Parathyroid adenoma (tissue), 2 donors: ENCODE measurements around the gene PIK3R1.

Experiments used
- H2AFZ ChIP-seq: fragments of 300-600 bp; sonication (generic); one replicate; pipeline ENCODE4 v1.7.0; 2017; ENCODE audit warnings: antibody characterized with exemption, mild to moderate bottlenecking
- H3K27ac ChIP-seq: fragments of 300-600 bp; sonication (generic); one replicate; pipeline ENCODE4 v1.7.0; 2017
- H3K27me3 ChIP-seq: fragments of 300-600 bp; sonication (generic); one replicate; pipeline ENCODE4 v1.7.0; 2017; ENCODE audit warnings: low read length; ENCODE audit not compliant: control insufficient read depth, insufficient read depth
- H3K36me3 ChIP-seq: fragments of 300-600 bp; sonication (generic); one replicate; pipeline ENCODE4 v1.7.0; 2017; ENCODE audit warnings: low read length; ENCODE audit not compliant: control insufficient read depth, insufficient read depth
- H3K4me1 ChIP-seq: fragments of 300-600 bp; sonication (generic); one replicate; pipeline ENCODE4 v1.7.0; 2017; ENCODE audit warnings: control low read depth
- H3K4me2 ChIP-seq: fragments of 300-600 bp; sonication (generic); one replicate; pipeline ENCODE4 v1.7.0; 2017; ENCODE audit warnings: low read length
- H3K4me3 ChIP-seq: fragments of 300-600 bp; sonication (generic); one replicate; pipeline ENCODE4 v1.7.0; 2017; ENCODE audit warnings: low read depth, low read length
- H3K79me2 ChIP-seq: fragments of 300-600 bp; sonication (generic); one replicate; pipeline ENCODE4 v1.7.0; 2017; ENCODE audit warnings: control low read depth
- H3K9ac ChIP-seq: fragments of 300-600 bp; sonication (generic); one replicate; pipeline ENCODE4 v1.7.0; 2017; ENCODE audit warnings: mild to moderate bottlenecking
- H3K9me3 ChIP-seq: fragments of 300-600 bp; sonication (generic); one replicate; pipeline ENCODE4 v1.7.0; 2017; ENCODE audit warnings: low read length; ENCODE audit not compliant: control insufficient read depth
- TF ChIP-seq, protein P1 (sequence below): fragments of 300-600 bp; sonication (generic); IDR thresholded peaks from one replicate; pipeline ENCODE4 v1.7.0; 2017; ENCODE audit warnings: antibody characterized with exemption, mild to moderate bottlenecking
- donor health status: primary hyperparathyroidism.

Gene PIK3R1

DNA sequence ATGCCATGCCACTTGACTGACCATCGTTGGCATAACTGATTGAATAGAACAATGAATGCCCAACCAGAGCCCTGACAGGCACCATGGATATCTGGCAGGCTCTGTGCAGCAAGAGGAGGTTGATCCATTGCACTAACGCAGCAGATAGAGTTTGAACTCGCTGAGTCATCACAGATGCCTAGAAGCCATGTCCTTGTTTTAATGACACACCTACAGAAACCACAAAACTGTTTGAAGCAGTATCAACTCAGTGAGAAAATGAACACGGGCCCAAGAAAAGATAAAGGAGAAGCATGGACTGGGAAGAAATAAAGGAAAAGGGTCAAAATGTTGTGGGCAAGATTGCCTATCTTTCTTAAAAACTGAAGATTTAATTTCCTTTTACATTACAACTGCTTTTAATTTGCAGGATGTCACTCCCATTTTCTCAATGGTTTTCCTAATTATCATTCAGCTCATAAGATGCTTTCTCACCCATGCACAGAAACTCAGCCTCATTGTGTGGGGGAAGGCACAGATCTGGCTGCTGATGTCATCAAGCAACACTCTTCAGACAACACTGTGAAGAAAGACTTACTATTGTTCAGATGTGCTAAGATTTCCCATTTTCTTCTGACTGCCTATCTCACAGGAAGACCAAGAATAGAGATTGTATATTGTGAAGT, 129.0 kb downstream of the PIK3R1 start:
- Histone ChIP-seq H3K36me3 (no peaks in the 10 kb centered on the region), H3K27me3 (no peaks in the 10 kb centered on the region), H3K4me1 (peaks cover 13% of the 10 kb centered on the region), H2AFZ (peak overlapping the region; percentile 40), H3K4me3 (no peak overlapping the region), H3K79me2 (no peaks in the 10 kb centered on the region), H3K4me2 (no peak overlapping the region), H3K27ac (no peak overlapping the region), H3K9ac (no peak overlapping the region), H3K9me3 (no peaks in the 10 kb centered on the region)
- TF ChIP-seq, protein P1, sequence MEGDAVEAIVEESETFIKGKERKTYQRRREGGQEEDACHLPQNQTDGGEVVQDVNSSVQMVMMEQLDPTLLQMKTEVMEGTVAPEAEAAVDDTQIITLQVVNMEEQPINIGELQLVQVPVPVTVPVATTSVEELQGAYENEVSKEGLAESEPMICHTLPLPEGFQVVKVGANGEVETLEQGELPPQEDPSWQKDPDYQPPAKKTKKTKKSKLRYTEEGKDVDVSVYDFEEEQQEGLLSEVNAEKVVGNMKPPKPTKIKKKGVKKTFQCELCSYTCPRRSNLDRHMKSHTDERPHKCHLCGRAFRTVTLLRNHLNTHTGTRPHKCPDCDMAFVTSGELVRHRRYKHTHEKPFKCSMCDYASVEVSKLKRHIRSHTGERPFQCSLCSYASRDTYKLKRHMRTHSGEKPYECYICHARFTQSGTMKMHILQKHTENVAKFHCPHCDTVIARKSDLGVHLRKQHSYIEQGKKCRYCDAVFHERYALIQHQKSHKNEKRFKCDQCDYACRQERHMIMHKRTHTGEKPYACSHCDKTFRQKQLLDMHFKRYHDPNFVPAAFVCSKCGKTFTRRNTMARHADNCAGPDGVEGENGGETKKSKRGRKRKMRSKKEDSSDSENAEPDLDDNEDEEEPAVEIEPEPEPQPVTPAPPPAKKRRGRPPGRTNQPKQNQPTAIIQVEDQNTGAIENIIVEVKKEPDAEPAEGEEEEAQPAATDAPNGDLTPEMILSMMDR, result no peak

DNA sequence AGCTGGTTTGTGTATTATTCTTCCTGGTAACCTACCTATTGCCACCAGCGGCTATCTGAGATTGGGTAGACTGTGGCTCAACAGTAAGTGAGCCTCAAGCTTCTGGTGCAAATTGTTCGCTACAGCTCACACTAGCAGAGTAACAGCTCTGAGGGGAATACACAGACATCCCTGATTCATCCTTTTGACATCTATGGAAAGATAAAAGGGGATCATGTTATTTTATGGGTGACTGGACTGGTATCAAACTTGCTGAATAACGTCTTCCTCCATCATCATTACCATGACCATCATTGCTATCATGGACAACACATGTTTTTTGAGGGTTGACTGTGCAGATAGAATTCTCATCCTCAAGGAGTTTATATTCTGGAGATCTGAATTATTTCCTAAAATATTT, 129.6 kb downstream of the PIK3R1 start:
- TF ChIP-seq, protein P1, result no peak
- H3K27ac ChIP-seq, result no peak overlapping the region

DNA sequence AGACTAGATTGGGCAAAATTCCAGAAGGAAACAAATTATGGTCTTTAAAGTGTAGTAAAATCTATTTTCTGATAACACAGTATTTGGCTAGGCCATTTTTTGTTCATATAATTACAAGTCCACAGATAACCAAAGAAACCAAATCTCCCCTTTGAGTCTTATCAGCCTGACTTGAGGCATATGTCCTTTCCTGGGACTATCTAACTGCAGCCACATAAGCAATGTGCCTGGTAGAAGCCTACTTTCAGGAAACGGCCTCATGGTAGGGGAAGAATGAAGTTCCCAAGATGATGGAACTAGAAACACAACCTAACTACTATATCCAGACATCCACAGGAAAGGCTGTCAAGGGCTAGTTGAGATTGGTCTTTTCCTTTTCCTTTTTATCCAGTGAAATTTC, 130.0 kb downstream of the PIK3R1 start:
- H3K27ac ChIP-seq, result no peak overlapping the region
- H2AFZ ChIP-seq, result no peak overlapping the region
- no peaks in the 10 kb centered on the region for H3K9me3 ChIP-seq
- TF ChIP-seq, protein P1, result no peak
- H3K27me3 ChIP-seq, result no peaks in the 10 kb centered on the region
- no peak overlapping the region for H3K4me3 ChIP-seq
- H3K4me1 ChIP-seq, result peaks cover 13% of the 10 kb centered on the region
- H3K4me2 ChIP-seq, result no peak overlapping the region
- no peaks in the 10 kb centered on the region for H3K79me2 ChIP-seq
- H3K36me3 ChIP-seq, result no peaks in the 10 kb centered on the region
- no peak overlapping the region for H3K9ac ChIP-seq

More for the DNA sequence above, 129.6 kb downstream of the PIK3R1 start:
- Histone ChIP-seq H3K79me2 (no peaks in the 10 kb centered on the region), H2AFZ (no peak overlapping the region), H3K27me3 (no peaks in the 10 kb centered on the region), H3K4me3 (no peak overlapping the region), H3K36me3 (no peaks in the 10 kb centered on the region), H3K4me1 (peaks cover 13% of the 10 kb centered on the region), H3K9me3 (no peaks in the 10 kb centered on the region), H3K4me2 (no peak overlapping the region), H3K9ac (no peak overlapping the region)

DNA sequence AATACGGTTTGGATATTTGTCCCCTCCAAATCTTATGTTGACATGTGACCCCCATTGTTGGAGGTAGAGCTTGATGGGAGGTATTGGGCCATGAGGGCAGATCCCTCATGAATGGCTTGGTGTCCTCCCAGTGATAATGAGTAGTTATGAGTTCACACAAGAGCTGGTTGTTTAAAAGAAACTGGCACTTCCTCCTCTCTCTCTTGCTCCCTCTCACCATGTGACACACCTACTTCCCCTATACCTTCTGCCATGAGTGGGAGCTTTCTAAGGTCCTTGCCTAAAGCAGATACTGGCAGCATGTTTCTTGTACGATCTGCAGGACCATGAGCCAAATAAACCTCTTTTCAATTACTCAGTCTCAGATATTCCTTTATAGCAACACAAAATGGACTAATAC, 132.0 kb downstream of the PIK3R1 start:
- Histone ChIP-seq H3K27me3 (no peaks in the 10 kb centered on the region), H3K79me2 (no peaks in the 10 kb centered on the region), H3K9ac (no peak overlapping the region), H3K27ac (no peak overlapping the region), H3K36me3 (no peaks in the 10 kb centered on the region), H3K4me2 (no peak overlapping the region), H2AFZ (no peak overlapping the region), H3K4me3 (no peak overlapping the region), H3K9me3 (no peaks in the 10 kb centered on the region), H3K4me1 (peaks cover 7% of the 10 kb centered on the region)
- TF ChIP-seq, protein P1, result no peak
